Suprapubic skin (tissue), 4 donors: ENCODE data around the gene UBALD1. TPM values are rescaled to one million over a fixed set of nuclear protein-coding genes. Genes with fewer than 3 reads are reported as not detected.

Experiments used
- DNase-seq, 2 donors: peaks; one replicate each; pipeline ENCODE4 v3.0.0-alpha.2; 2019; ENCODE audit warnings: low spot score in 2 of 2
- H3K27ac ChIP-seq: fragments of 200-600 bp; sonication (generic); one replicate; pipeline ENCODE4 v1.5.1; 2019
- H3K27me3 ChIP-seq: fragments of 200-600 bp; sonication (generic); one replicate; pipeline ENCODE4 v1.5.1; 2019
- H3K36me3 ChIP-seq: fragments of 200-600 bp; sonication (generic); one replicate; pipeline ENCODE4 v1.5.1; 2019
- H3K4me1 ChIP-seq: fragments of 200-600 bp; sonication (generic); one replicate; pipeline ENCODE4 v1.5.1; 2019
- H3K4me3 ChIP-seq: fragments of 200-600 bp; sonication (generic); one replicate; pipeline ENCODE4 v1.5.1; 2019; ENCODE audit warnings: mild to moderate bottlenecking
- H3K9me3 ChIP-seq: fragments of 200-600 bp; sonication (generic); one replicate; pipeline ENCODE4 v1.5.1; 2019
- CTCF ChIP-seq, 2 donors: fragments of 200-600 bp in 1 of 2; fragments of 450-650 bp in 1 of 2; sonication (generic) in 1 of 2; IDR thresholded peaks; one replicate each; pipeline ENCODE4 v1.5.1; 2016 to 2019; ENCODE audit warnings: antibody characterized with exemption in 2 of 2, mild to moderate bottlenecking in 1 of 2, moderate library complexity in 1 of 2
- EP300 ChIP-seq: sonication (generic); formaldehyde crosslinking; IDR thresholded peaks from one replicate; pipeline ENCODE4 v1.6.1; 2017; ENCODE audit warnings: antibody characterized with exemption
- POLR2A ChIP-seq, 2 donors: fragments of 450-650 bp; IDR thresholded peaks; one replicate each; pipeline ENCODE4 v1.6.1; 2017; ENCODE audit warnings: antibody characterized with exemption in 2 of 2, mild to moderate bottlenecking in 2 of 2, moderate library complexity in 2 of 2
- POLR2AphosphoS5 ChIP-seq, 3 donors: sonication (generic); formaldehyde crosslinking; IDR thresholded peaks; one replicate each; pipeline ENCODE4 v1.6.1; 2017; ENCODE audit warnings: antibody characterized with exemption in 3 of 3
- WGBS: methylation state at CpG from one replicate; pipeline ENCODE4 v1.1.5; 2018; 5-methylcytosine and 5-hydroxymethylcytosine counted together
- total RNA-seq, 4 donors: library from RNA; depleted of rRNA; stranded (reverse); fragments of >200 nt; gene quantifications; one replicate each; pipeline ENCODE4 v1.1.0, GENCODE V29; 2016

Gene UBALD1
- total RNA-seq, 4 donors from 2014 or later, result 11.5 to 29.7 (median 15.2) TPM

GRCh38 chr16:4641895-4642294 lies 27.2 kb upstream of the UBALD1 start:
- 91% methylated on average over 14 of the region's 14 CpGs for WGBS
- H3K36me3 ChIP-seq, result peaks cover 5% of the 10 kb centered on the region

GRCh38 chr16:4641306-4641687 lies 26.6 kb upstream of the UBALD1 start:
- H3K27ac ChIP-seq, result no peak overlapping the region
- WGBS, result 83% methylated on average over 5 of the region's 5 CpGs
- DNase-seq, result no peak

More at GRCh38 chr16:4641895-4642294, 27.2 kb upstream of the UBALD1 start:
- no peaks in the 10 kb centered on the region for H3K9me3 ChIP-seq
- H3K27ac ChIP-seq, result no peak overlapping the region
- no peak for DNase-seq
- peaks cover 27% of the 10 kb centered on the region for H3K4me1 ChIP-seq
- no peaks in the 10 kb centered on the region for H3K27me3 ChIP-seq
- TF ChIP-seq POLR2AphosphoS5 (IDR thresholded peaks at IDR 0.05), result no peak
- no peak overlapping the region for H3K4me3 ChIP-seq

GRCh38 chr16:4640572-4641305 lies 26.1 kb upstream of the UBALD1 start:
- Histone ChIP-seq H3K9me3 (no peaks in the 10 kb centered on the region), H3K4me1 (peaks cover 27% of the 10 kb centered on the region), H3K4me3 (no peak overlapping the region), H3K27me3 (no peaks in the 10 kb centered on the region), H3K27ac (no peak overlapping the region), H3K36me3 (no peaks in the 10 kb centered on the region)
- no peak for DNase-seq
- WGBS, result 60% methylated on average over 17 of the region's 19 CpGs
- TF ChIP-seq CTCF (IDR thresholded peaks at IDR 0.05) (no peak), POLR2A (IDR thresholded peaks at IDR 0.05) (no peak), POLR2AphosphoS5 (IDR thresholded peaks at IDR 0.05) (no peak), EP300 (no peak)

More at GRCh38 chr16:4641306-4641687, 26.6 kb upstream of the UBALD1 start:
- H3K4me3 ChIP-seq, result no peak overlapping the region
- TF ChIP-seq POLR2A (IDR thresholded peaks at IDR 0.05) (no peak), EP300 (no peak), CTCF (IDR thresholded peaks at IDR 0.05) (no peak), POLR2AphosphoS5 (IDR thresholded peaks at IDR 0.05) (no peak)
- no peaks in the 10 kb centered on the region for H3K27me3 ChIP-seq
- H3K4me1 ChIP-seq, result peaks cover 27% of the 10 kb centered on the region
- no peaks in the 10 kb centered on the region for H3K9me3 ChIP-seq
- H3K36me3 ChIP-seq, result no peaks in the 10 kb centered on the region

- Histone ChIP-seq H3K4me3 (no peak overlapping the region), H3K9me3 (no peaks in the 10 kb centered on the region), H3K27me3 (no peaks in the 10 kb centered on the region), H3K27ac (no peak overlapping the region), H3K36me3 (peaks cover under 1% of the 10 kb centered on the region), H3K4me1 (peaks cover 27% of the 10 kb centered on the region)
- no peak for TF ChIP-seq POLR2A (IDR thresholded peaks at IDR 0.05)
- TF ChIP-seq POLR2AphosphoS5 (IDR thresholded peaks at IDR 0.05), result no peak
- no peak for TF ChIP-seq EP300
- no peak for TF ChIP-seq CTCF (IDR thresholded peaks at IDR 0.05)
- no peak for DNase-seq
- WGBS, result 80% methylated on average over 27 of the region's 27 CpGs
Measured at GRCh38 chr16:4639899-4640509, 25.3 kb upstream of the UBALD1 start.

GRCh38 chr16:4637501-4638166 lies 22.9 kb upstream of the UBALD1 start:
- TF ChIP-seq CTCF (IDR thresholded peaks at IDR 0.05), result no peak
- no peak for TF ChIP-seq EP300
- no peak for TF ChIP-seq POLR2A (IDR thresholded peaks at IDR 0.05)
- no peak for TF ChIP-seq POLR2AphosphoS5 (IDR thresholded peaks at IDR 0.05)
- peaks cover 7% of the 10 kb centered on the region for H3K36me3 ChIP-seq
- H3K9me3 ChIP-seq, result no peaks in the 10 kb centered on the region
- H3K4me3 ChIP-seq, result no peak overlapping the region
- H3K27me3 ChIP-seq, result no peaks in the 10 kb centered on the region
- H3K27ac ChIP-seq, result no peak overlapping the region
- DNase-seq, result no peak
- WGBS, result 75% methylated on average over 19 of the region's 21 CpGs
- H3K4me1 ChIP-seq, result peaks cover 27% of the 10 kb centered on the region
